Naive thymus-derived CD8-positive, alpha-beta T cell (primary cell): ENCODE measurements around the gene DOK5. TPM values are rescaled to one million over a fixed set of nuclear protein-coding genes. Genes with fewer than 3 reads are reported as not detected.

Experiments
- ATAC-seq, 2 donors: fragments of 150-1000 bp; cut with Tn5 transposase in 1 of 2; sonication (Bioruptor Pico), chemical (Tn5 transposase) in 1 of 2; 1 replicate in 1 of 2; 2 replicates in 1 of 2; pipeline ENCODE4 v1.10.0; 2021; ENCODE audit warnings: mild to moderate bottlenecking in 2 of 2, moderate library complexity in 2 of 2
- POLR2A ChIA-PET: fragments of 350-600 bp; sonication (Branson Sonifier 250); formaldehyde crosslinking; loops from one replicate; lab custom pipeline; 2021; ENCODE audit warnings: antibody characterized with exemption; lab: Charles Lee
- DNase-seq, 10 donors: peaks; one replicate each; pipeline versions ENCODE4 v3.0.0 to v3.0.0-alpha.2; 2020 to 2022
- H3K27ac Mint-ChIP-seq, 10 donors: one replicate each; pipeline ENCODE4 v1.8.0; 2020 to 2022; ENCODE audit warnings: mild to moderate bottlenecking in 10 of 10, mixed read lengths in 10 of 10, moderate library complexity in 4 of 10, inconsistent platforms in 1 of 10
- H3K27me3 Mint-ChIP-seq, 5 donors: one replicate each; pipeline ENCODE4 v1.8.0; 2021 to 2022; ENCODE audit warnings: mixed read lengths in 5 of 5
- H3K36me3 Mint-ChIP-seq, 3 donors: one replicate each; pipeline ENCODE4 v1.8.0; 2020 to 2022; ENCODE audit warnings: mixed read lengths in 3 of 3, mild to moderate bottlenecking in 2 of 3, inconsistent platforms in 1 of 3
- H3K4me1 Mint-ChIP-seq, 4 donors: one replicate each; pipeline ENCODE4 v1.8.0; 2021 to 2022; ENCODE audit warnings: mixed read lengths in 4 of 4
- H3K4me3 Mint-ChIP-seq, 10 donors: one replicate each; pipeline ENCODE4 v1.8.0; 2020 to 2022; ENCODE audit warnings: mild to moderate bottlenecking in 10 of 10, mixed read lengths in 10 of 10, moderate library complexity in 6 of 10, inconsistent platforms in 1 of 10
- H3K9me3 Mint-ChIP-seq, 9 donors: one replicate each; pipeline ENCODE4 v1.8.0; 2020 to 2022; ENCODE audit warnings: mixed read lengths in 9 of 9, mild to moderate bottlenecking in 3 of 9, inconsistent platforms in 1 of 9, moderate library complexity in 1 of 9
- polyA plus RNA-seq, 3 donors: library from polyadenylated mRNA; unstranded; fragments of 300-500 nt; fragmentation: Illumina TruSeq; gene quantifications; one replicate each; pipeline ENCODE4 v1.2.3, GENCODE V29; 2021
- total RNA-seq, 8 experiments: library from RNA in 2 of 8; stranded (reverse) in 2 of 8; gene quantifications; one replicate each; pipeline ENCODE4 v1.2.3 and lab custom pipeline; 2021 to 2026

Gene DOK5
- total and polyA plus RNA-seq, 5 experiments from 2014 or later = not detected

DNA sequence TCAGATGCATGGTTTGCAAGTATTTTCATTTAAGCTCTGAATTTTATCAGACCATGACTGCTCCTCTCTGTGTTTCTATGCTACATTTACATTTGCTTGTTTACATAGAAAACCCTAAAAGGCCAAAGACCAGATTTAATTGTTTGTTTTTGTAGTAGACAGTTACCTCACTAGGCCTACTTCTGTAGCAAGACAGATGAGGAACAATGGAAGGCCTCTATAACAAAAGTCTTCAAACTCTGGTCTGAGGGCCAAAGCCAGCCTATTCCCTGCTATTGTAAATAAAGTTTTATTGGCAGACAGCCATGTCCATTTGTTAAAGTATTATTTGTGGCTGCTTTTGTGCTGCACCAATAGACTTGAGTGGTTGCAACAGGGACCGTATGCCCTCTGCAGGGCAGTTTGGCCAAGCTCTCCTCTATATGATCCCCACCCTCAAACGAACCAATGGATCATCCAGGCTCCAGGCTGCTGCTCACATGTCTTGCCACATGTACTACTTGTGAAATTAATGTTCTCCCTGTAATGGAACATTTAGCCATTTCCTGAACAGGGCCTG lies 182.0 kb downstream of the DOK5 start:
- no peak for DNase-seq
- POLR2A ChIA-PET = no interaction called here
- Mint-ChIP-seq H3K36me3 (no peaks in the 10 kb centered on the region), H3K4me3 (no peak overlapping the region), H3K9me3 (peaks cover 0 to 4% (median 0%) of the 10 kb centered on the region in 9 donors), H3K27ac (peak overlapping the region in 2 of 10 donors; percentile 37 to 47), H3K27me3 (peaks cover 9 to 41% (median 12%) of the 10 kb centered on the region in 5 donors), H3K4me1 (no peaks in the 10 kb centered on the region)
- no peak for ATAC-seq

DNA sequence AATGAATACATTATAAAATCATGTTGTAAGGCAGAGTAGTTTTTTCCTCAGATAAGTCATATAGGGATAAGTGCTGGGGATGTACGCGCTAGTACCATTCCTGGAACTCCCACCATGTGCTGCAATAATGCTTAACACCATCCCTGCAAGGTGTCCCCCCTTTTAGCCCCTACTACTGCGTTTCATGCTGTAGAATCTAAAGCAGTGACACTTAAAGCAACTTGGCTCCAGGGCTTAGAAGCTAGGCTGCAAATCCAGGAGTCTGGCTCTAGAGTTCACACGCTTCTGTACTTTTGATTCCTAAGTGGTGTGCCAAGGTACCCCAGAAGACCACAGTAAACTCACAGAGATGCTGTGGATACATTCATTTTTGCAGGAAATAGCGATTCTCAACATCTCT lies 183.1 kb downstream of the DOK5 start:
- Mint-ChIP-seq H3K27me3 (peaks cover 6 to 53% (median 14%) of the 10 kb centered on the region in 5 donors), H3K36me3 (no peaks in the 10 kb centered on the region), H3K9me3 (peaks cover 0 to 4% (median 0%) of the 10 kb centered on the region in 9 donors), H3K4me3 (no peak overlapping the region), H3K4me1 (no peaks in the 10 kb centered on the region), H3K27ac (no peak overlapping the region)
- DNase-seq = no peak
- no peak for ATAC-seq
- POLR2A ChIA-PET = no interaction called here

DNA sequence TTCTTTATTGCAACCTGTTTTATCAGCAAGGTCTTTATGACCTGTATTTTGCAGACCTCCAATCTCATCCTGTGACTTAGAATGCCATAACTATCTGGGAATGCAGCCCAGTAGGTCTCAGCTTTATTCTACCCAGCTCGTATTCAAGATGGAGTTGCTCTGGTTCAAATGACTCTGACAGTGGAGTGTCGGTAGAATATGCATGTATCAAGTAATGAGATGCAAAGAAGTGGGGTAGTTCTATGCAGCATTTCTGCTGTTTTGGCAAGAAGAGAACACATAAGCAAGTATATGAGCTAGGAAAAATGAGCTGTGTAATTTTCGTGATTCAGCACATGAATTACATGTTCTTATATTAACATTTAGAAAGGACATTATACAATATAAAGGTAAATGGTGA lies 185.9 kb downstream of the DOK5 start:
- H3K27me3 Mint-ChIP-seq = peaks cover 6 to 67% (median 13%) of the 10 kb centered on the region in 5 donors
- H3K27ac Mint-ChIP-seq = no peak overlapping the region
- H3K4me3 Mint-ChIP-seq = no peak overlapping the region
- peaks cover 0 to 4% (median 0%) of the 10 kb centered on the region in 9 donors for H3K9me3 Mint-ChIP-seq
- H3K36me3 Mint-ChIP-seq = no peaks in the 10 kb centered on the region
- POLR2A ChIA-PET = no interaction called here
- no peaks in the 10 kb centered on the region for H3K4me1 Mint-ChIP-seq
- DNase-seq (no peak), ATAC-seq (no peak)

DNA sequence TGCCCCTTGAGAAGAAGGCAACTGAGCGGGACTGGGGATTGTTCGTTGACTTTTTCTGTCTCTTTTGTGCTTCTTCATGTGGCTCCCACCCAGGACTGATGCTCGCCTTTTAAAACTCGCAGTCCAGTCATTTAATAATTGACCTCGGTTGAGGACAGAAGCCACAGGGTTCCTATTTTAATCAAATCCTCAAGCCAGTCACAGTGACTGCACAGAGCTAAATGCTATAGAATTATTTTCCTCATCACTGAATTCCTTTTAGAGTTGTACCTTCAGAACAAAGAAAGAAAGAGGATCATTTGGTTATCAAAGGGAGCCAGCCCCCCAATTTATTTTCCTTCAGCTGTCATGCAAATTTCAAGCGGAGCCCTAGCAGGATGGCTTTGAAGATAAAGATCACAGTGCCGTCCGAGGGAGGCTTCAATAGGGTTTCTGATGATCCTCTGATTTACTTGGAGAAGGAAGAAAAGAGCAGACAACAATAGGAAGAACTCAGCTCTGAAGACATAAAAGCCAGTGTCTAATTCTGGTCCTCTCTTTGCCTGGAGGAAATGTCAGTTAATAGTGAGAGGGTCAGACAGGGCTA lies 186.6 kb downstream of the DOK5 start:
- ATAC-seq = no peak
- no peak for DNase-seq
- POLR2A ChIA-PET = no interaction called here
- Mint-ChIP-seq H3K36me3 (no peaks in the 10 kb centered on the region), H3K27ac (no peak overlapping the region), H3K4me1 (no peaks in the 10 kb centered on the region), H3K9me3 (peaks cover 0 to 3% (median 0%) of the 10 kb centered on the region in 9 donors), H3K4me3 (no peak overlapping the region), H3K27me3 (peaks cover 4 to 62% (median 14%) of the 10 kb centered on the region in 5 donors)

DNA sequence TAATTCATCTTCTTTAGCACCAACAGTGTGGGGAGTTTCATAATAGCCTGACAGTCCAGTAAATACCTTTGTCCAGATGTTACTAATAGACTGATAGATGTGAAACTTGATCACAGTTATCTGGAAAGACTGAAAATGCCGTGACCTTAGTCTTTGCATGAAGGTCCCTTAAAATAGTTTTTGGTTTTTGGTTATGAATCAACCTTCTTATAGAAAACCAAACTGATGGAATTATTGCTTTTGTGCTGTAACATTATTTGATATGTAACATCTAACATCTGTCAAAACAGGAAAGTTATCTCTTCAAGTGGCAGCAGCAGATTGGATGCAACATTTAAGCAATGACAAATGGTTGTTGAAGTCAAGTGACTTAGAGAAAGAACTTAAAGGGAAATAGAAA lies 190.4 kb downstream of the DOK5 start:
- Mint-ChIP-seq H3K27ac (no peak overlapping the region), H3K27me3 (peaks cover 13 to 42% (median 18%) of the 10 kb centered on the region in 5 donors), H3K4me3 (no peak overlapping the region), H3K36me3 (no peaks in the 10 kb centered on the region), H3K9me3 (no peaks in the 10 kb centered on the region), H3K4me1 (peaks cover 5 to 6% (median 5%) of the 10 kb centered on the region in 4 donors)
- DNase-seq (no peak), ATAC-seq (no peak)
- POLR2A ChIA-PET = no interaction called here

DNA sequence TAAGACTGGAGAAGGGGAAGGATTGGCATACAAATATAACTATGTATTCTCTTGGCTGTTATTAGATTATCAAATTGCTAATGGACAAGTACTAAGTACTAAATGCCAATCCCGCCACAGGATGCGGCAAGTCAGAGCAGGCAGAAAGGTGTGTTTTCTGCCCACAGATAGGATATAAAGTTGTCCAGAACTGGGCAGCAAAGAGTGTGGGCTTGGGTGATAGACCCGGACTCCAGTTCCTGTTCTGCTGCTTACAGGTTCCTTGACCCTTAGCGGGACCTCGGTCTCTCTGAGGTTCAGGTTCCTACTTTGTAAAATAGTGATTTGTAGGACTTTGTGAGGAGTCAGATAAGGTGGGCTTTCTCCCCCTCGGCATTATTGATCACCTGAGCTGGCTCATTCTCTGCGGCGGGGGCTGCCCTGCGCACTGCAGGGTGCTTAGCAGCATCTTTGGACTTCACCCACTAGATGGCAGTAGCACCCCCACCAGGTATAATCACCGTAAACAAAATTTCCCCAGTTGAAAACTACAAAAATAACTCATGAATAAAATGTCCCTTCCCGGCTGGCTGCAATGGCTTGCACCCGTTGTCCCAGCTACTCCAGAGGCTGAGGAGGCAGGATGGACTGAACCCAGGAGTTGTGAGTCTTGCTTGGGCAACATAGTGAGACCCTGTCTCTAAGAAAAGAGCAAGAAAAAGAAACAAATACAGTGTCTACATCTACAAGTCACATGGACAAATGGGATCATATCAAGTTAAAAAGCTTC lies 193.1 kb downstream of the DOK5 start:
- no peaks in the 10 kb centered on the region for H3K9me3 Mint-ChIP-seq
- H3K27me3 Mint-ChIP-seq = peaks cover 8 to 29% (median 16%) of the 10 kb centered on the region in 5 donors
- H3K27ac Mint-ChIP-seq = peak overlapping the region in 1 of 10 donors; percentile 54
- ATAC-seq (peak in 1 of 2 donors; percentile 48), DNase-seq (peak in 4 of 10 donors; percentile 3 to 23 (median 20))
- no peaks in the 10 kb centered on the region for H3K36me3 Mint-ChIP-seq
- H3K4me3 Mint-ChIP-seq = peak overlapping the region in 1 of 10 donors; percentile 23
- POLR2A ChIA-PET = no interaction called here
- H3K4me1 Mint-ChIP-seq = peaks cover 5 to 6% (median 5%) of the 10 kb centered on the region in 4 donors

DNA sequence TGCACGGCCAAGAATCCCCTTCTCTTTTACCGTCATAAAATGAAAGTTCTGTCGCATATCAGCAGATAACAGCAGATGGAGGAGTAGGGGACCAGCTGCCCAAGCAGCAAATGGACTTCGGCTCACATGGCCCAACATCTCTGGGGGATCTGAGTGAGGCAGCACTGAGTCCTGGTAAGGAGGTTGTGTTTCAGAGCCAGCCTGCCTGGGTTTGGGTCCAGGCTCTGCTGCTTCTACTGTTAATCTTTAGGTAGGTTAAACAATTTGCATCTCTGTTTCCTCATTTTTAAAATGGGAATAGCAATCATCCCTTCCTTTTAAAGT lies 193.6 kb downstream of the DOK5 start:
- POLR2A ChIA-PET = no interaction called here
- Mint-ChIP-seq H3K4me1 (peaks cover 5 to 6% (median 5%) of the 10 kb centered on the region in 4 donors), H3K27me3 (peaks cover 8 to 25% (median 19%) of the 10 kb centered on the region in 5 donors), H3K9me3 (no peaks in the 10 kb centered on the region), H3K27ac (no peak overlapping the region), H3K4me3 (no peak overlapping the region), H3K36me3 (no peaks in the 10 kb centered on the region)
- DNase-seq = no peak
- ATAC-seq = no peak

DNA sequence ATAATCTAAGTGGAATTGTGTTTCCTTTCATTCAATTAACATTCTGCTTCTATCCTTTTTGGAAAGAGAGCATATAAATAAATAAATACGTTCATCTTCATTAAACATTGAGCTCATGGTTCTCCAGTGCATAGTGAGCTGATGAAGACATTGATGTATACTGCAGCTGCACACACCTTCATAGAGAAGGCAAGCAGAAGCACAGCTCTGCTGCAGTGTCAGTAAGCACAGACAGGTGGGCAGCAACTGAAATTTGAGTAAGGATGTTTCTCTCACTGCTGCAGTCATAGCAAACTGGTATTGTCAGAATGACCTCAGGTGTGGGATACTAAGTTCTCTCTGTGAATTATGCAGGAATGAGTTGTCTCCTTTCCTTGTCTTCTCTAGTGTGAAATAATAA lies 202.9 kb downstream of the DOK5 start:
- DNase-seq (no peak), ATAC-seq (no peak)
- POLR2A ChIA-PET = no interaction called here
- H3K4me1 Mint-ChIP-seq = no peaks in the 10 kb centered on the region
- no peak overlapping the region for H3K4me3 Mint-ChIP-seq
- H3K9me3 Mint-ChIP-seq = no peaks in the 10 kb centered on the region
- H3K27me3 Mint-ChIP-seq = peaks cover 9 to 38% (median 25%) of the 10 kb centered on the region in 5 donors
- no peak overlapping the region for H3K27ac Mint-ChIP-seq
- no peaks in the 10 kb centered on the region for H3K36me3 Mint-ChIP-seq

DNA sequence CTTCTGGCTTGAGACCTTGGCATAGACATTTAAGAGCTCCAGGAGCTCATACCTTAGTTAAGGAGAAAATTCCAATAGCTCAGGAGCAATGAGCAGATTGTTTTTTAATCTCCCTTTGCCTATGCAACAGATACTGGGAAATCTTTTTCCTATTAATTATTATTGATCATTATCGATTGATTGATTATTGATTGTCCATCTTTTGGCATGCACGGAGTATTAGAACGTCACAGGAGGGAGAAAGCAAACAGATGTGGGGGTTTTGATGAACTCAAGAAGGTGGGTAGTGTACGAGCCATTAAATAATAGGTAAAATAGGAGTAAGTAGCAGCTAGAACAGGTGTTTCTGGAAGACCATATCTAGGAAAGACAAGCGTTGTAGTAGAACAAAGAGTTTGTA lies 205.0 kb downstream of the DOK5 start:
- Mint-ChIP-seq H3K9me3 (no peaks in the 10 kb centered on the region), H3K4me1 (no peaks in the 10 kb centered on the region), H3K4me3 (no peak overlapping the region), H3K36me3 (no peaks in the 10 kb centered on the region), H3K27me3 (peaks cover 20 to 43% (median 36%) of the 10 kb centered on the region in 5 donors), H3K27ac (no peak overlapping the region)
- ATAC-seq (no peak), DNase-seq (no peak)
- POLR2A ChIA-PET = no interaction called here

DNA sequence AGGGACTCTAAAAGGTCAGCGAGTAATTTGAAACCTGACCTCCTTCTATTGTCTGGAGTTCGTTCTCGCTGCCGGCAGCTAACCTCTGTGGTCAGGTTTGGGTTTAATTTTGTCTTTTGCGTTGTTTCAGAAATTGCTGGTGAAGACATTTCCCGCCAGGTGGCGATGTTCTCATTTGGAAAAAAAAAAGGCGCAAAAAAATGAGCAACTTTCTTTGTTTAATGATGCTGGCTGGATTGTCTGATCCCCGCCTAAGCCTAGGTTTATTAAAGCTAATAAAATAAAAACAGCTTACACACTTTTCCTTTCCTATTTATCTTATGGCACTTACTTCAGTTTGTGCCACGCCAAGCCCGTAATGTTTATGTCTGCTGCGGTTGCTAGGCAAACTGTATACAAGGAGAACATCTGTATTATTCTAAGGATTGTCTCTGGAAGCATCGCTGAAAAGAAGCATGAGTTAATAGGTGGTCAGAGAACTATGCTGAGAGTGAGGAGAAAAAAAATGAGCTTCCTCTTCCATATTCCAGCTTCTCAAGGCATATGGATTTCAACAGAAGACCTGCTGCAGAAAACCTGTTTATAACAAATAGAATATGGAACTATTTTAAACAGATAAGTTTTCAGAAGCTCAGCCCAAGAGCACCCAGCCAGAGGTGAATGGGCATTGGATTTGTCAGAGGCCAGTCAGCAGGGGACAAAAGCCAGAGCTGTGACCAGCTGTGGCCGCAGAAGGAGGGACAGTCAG lies 205.7 kb downstream of the DOK5 start:
- ATAC-seq = no peak
- Mint-ChIP-seq H3K36me3 (no peaks in the 10 kb centered on the region), H3K27ac (no peak overlapping the region), H3K4me1 (no peaks in the 10 kb centered on the region), H3K9me3 (no peaks in the 10 kb centered on the region), H3K27me3 (peaks cover 20 to 45% (median 36%) of the 10 kb centered on the region in 5 donors), H3K4me3 (no peak overlapping the region)
- DNase-seq = peak in 1 of 10 donors; percentile 4
- POLR2A ChIA-PET = no interaction called here

DNA sequence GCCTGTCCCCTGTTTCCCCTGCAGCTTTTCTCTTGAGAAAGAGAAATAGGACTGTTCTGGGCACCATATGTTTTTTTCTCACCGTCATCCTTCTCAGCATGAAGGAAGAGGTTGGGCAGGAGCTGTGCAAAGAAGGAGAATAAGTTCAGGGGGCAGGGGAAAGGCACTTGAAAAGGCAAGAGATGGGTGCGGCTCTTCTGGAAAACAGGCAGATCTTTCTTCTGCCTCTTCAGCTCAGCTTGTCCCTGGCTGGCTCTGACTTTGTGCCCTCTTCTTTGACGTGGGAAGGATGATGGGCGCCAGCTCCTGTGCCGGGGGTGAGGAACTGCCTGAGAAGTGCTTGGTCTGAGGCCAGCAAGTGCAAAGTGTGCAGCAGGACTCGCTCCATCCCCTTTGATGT lies 206.5 kb downstream of the DOK5 start:
- no peak for DNase-seq
- peaks cover 20 to 43% (median 34%) of the 10 kb centered on the region in 5 donors for H3K27me3 Mint-ChIP-seq
- no peak overlapping the region for H3K4me3 Mint-ChIP-seq
- no peaks in the 10 kb centered on the region for H3K9me3 Mint-ChIP-seq
- H3K4me1 Mint-ChIP-seq = no peaks in the 10 kb centered on the region
- no peak for ATAC-seq
- no peaks in the 10 kb centered on the region for H3K36me3 Mint-ChIP-seq
- H3K27ac Mint-ChIP-seq = no peak overlapping the region
- POLR2A ChIA-PET = no interaction called here

DNA sequence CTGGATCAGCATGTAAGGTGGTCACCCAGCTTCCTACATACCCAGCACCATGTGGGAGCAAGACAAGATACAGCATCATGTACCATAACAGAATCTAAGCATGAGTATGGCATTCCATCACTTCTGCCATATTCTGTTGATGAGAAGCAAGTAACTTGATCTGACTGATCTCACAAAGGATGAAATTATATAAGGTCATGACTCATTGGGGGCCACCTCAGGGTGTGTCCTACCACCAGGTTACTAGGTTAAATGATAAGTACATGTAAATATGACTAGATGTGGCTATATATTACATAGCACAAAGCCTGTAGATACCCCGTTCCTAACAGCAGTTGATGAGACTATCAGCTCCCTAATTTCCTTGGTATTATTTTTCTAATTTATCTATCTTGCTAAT lies 213.1 kb downstream of the DOK5 start:
- POLR2A ChIA-PET = no interaction called here
- H3K4me1 Mint-ChIP-seq = no peaks in the 10 kb centered on the region
- no peak for DNase-seq
- no peak for ATAC-seq
- no peak overlapping the region for H3K27ac Mint-ChIP-seq
- no peaks in the 10 kb centered on the region for H3K36me3 Mint-ChIP-seq
- H3K9me3 Mint-ChIP-seq = no peaks in the 10 kb centered on the region
- H3K4me3 Mint-ChIP-seq = no peak overlapping the region
- H3K27me3 Mint-ChIP-seq = peaks cover 12 to 30% (median 19%) of the 10 kb centered on the region in 5 donors

DNA sequence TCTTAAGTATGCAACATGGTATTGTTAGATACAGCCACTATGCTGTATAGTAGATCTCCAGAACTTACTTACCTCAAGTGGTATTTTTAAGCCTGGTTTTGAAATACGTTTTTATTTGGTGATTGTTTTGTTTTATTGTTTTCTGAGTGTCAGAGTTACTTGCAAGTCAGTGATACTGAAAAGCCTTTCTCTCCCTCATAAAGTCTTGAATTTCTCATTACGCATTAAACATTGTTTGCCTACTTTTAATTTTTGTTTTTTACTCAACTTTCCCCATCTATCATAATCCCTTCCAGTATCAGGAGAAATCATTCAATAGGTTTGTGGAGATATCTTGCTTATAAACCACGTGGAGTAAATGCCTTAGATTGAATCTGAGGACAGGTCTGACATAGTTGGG lies 214.9 kb downstream of the DOK5 start:
- Mint-ChIP-seq H3K4me3 (no peak overlapping the region), H3K4me1 (no peaks in the 10 kb centered on the region), H3K27me3 (peaks cover 4 to 19% (median 12%) of the 10 kb centered on the region in 5 donors), H3K9me3 (peaks cover 0 to 1% (median 0%) of the 10 kb centered on the region in 9 donors), H3K27ac (no peak overlapping the region), H3K36me3 (no peaks in the 10 kb centered on the region)
- POLR2A ChIA-PET = no interaction called here
- ATAC-seq = no peak
- DNase-seq = no peak
